Stimulated activated CD8-positive, alpha-beta memory T cell treated with anti-CD3 and anti-CD28 coated beads, Interleukin-15, amount 100 ng/mL, for 4 hours (primary cell): ENCODE data around the gene SMAD4.

Experiments
- DNase-seq, 2 donors: peaks; one replicate each; pipeline ENCODE4 v3.0.0-alpha.2; 2020; ENCODE audit warnings: low read depth in 2 of 2

The SMAD4 gene

DNA sequence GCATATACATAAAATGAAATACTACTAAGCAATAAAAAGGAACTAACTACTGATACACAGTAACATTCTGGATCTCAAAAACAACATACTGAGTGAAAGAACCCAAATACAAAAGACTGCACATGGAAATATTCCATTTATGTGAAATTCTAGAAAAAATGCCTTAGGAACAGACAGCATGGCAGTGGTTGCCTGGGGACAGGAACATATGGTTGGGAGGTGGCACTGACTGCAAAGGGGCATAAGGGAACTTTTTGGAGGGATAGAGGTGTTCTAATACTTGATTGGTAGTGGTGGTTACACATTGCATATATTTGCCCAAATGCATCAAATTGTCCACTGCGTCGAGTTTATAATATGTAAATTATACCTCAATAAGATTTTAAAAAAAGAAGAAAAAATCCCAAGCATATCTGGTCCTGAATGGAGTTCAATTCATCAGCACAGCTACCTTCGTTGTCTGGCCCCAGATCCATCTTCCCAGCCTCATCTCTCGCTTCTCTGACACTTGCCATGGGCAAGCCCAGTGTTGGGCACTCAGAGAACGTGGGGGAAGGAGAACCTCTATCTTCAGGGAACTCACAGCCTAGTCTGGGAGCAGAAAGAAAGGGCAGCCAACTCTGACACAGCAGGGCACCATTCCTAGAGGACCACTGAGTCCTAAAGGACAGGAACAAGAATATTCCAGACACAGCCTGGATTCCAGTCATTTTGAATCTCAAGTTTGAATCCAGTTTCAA lies 8.6 kb upstream of the SMAD4 start:
- DNase-seq = no peak

DNA sequence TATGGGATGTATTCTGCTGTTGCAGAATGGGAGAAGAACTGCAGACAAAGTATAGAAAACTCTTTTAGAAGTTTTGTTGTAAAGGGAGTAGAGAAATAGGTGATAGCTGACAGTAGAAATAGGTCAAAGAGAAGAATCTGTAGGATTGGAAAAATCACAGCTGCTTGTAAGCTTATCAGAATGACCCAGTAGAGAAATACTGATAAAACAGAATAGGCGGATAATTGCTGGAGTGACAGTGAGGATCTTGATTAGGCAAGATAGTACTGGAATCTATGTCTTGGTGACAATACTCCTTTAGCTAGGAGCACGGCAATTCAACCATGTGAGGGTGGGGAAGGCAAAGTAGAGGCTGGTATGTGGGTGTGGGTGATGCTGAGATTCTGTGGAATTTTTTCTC lies 4.5 kb upstream of the SMAD4 start:
- no peak for DNase-seq

- no peak for DNase-seq
These were observed 1.7 kb upstream of the SMAD4 start for GRCh38 chr18:51028201-51028805.

DNA sequence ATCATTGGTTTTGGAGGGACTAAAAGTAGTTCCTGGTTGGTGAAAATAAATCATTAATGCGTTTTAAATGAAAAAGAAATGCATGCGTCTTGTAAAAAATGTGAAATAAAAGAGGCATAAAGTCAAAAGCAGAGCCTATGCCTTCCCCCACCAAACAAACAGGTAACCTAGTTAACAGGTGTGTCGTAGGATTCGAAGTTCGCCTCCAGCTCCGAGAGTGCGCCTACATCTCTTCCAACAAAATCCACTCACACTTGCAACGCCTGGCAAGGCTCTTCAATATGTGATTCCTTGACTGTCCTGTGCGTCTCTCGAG lies 677 bp upstream of the SMAD4 start:
- no peak for DNase-seq

- DNase-seq = peak; percentile 23 to 46
These were observed 685 bp downstream of the SMAD4 start for GRCh38 chr18:51030537-51031258.

DNA sequence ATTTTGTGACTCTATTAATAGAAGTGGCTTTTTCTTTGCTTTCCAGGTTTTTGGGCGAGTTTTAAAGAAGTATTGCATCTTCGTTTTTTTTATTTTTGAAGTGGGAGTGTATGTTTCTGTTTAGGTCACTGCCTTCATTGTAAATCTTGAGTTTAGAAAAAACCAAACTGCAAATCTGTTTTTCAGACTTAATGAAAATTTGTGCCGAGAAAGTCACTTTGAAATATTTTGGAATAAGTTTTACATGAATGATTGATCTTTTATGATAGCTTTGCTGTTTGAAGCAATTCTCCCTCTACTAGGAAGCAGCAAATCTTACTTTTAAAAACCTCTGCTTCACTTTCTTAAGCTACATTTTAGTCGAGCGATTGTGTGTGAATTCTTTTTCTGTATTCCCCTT lies 2.2 kb downstream of the SMAD4 start:
- DNase-seq = no peak

DNA sequence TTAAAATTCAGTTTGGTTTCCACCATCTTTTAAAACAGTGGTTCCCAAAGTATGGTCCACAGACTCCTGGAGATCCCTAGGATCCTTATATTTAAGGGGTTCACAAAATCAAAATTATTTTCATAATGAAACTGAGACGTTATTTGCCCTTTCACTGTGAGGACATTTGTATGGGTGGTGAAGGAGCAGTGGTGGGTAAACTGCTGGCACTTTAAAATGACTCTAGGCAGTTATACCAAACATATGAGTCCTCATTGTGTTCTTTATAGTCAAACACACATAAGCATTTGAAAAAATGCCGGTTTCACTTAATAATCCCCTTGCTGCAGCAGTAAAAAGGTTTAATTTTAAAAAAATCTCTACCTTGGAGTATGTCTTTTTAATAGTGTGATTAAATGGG lies 7.2 kb downstream of the SMAD4 start:
- DNase-seq = no peak

GRCh38 chr18:51038110-51038509 lies 8.1 kb downstream of the SMAD4 start:
- DNase-seq = no peak

- DNase-seq = no peak
These were observed 9.4 kb downstream of the SMAD4 start for GRCh38 chr18:51039138-51040112.

DNA sequence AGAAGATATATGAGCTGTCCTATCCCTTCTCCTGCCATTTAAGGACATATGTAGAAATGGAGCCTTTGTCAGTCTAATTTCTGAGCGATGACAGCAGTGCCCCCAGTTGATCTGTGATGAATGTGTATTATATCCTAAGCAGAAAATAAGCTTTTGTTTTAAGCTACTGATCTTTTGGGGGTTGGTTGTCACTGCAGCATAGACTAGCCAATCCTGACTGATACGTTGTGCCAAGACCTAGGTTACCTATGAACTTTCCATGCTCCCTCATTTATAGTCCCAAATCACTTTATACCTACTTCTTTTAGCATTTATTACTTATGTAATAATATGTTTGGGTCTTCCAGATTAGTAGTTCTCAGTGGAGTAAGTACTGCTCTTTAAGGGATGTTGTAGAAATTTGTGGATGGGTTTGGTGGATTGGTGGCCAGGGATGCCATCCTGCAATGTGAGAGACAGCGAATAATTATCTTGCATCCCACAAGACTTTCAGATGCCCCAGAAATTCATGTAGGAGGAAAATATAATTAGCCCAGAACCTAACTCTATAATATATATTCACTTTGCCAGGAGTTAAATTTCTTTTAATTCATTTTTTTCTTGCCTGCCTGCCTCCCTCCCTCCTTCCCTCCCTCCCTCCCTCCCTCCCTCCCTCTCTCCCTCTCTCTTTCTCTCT lies 11.8 kb downstream of the SMAD4 start:
- DNase-seq = no peak

DNA sequence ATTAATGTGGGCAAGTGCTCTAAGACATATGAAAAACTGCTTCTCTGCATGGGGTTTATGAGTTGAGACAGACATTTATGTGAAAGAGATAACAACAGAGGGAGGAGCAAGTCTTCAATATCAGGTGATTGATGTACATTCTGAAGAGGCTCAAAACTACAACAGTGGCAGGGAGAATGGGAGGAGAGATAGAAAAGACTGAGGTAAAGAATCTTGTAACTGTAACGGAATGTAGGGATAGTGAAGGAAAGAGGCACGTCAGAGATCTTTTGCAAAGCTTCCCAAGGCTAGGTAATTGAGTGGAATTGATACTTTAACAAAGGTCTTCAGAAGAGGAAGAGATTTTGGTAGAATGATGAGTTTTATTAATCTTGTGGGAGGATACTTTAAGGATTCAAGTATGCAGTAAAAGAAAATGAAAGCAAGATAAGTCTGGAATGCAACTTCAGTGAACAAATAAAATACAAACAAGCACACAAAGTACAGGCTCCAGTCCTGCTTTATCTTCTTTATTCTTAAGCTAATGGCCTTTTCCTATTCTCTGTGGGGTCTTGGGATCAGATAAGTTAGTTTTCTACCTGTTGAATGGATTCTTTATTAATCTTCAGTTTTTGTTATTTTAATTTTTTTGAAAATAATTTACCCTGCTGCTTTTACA lies 15.0 kb downstream of the SMAD4 start:
- DNase-seq = no peak

DNA sequence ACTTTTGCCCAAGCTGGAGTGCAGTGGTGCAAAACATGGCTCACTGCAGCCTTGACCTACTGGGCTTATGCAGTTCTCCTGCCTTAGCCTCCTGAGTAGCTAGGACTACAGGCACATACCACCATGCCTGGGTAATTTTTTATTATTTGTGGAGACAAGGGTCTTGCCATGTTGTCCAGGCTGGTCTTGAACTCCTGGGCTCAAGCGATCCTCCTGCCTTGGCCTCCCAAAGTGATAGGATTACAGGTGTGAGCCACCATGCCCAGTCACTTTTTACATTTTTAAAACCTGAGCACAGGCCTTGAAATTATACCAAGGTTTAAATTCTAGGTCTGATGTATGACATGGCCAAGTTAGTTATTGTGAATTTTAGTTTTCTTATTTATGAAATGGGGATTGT lies 18.2 kb downstream of the SMAD4 start:
- no peak for DNase-seq

GRCh38 chr18:51049137-51049536 lies 19.1 kb downstream of the SMAD4 start:
- DNase-seq = no peak

DNA sequence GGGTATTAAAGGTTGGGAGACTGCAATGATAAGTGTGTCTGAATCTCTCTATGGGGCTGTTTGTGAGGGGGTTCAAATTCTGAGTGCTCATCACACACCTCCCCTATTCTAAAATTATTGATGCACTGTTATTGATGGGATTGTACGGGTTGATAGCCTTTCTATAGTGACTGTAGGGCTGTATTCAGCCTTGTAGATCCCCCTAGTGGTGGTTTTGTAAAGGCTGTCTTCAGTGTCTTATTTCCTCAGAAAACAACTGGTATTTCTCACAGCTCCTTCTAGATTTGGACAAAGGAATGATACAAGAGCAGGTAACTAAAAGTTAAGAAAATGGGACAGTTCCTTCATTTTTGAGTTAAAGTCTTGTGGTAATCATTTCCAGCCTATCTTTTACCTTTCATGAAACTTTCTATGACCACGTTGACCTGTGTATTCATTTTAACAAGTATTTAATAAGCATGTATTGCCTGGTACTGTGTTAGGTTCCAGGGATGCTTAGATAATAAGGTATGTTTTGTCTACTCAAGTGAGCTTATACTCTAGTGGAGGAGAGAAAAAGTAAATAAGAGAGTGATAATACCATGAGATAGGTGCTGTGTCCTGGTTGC lies 21.2 kb downstream of the SMAD4 start:
- no peak for DNase-seq

GRCh38 chr18:51053814-51054213 lies 23.8 kb downstream of the SMAD4 start:
- DNase-seq = no peak

GRCh38 chr18:51054764-51055163 lies 24.8 kb downstream of the SMAD4 start:
- DNase-seq = no peak

DNA sequence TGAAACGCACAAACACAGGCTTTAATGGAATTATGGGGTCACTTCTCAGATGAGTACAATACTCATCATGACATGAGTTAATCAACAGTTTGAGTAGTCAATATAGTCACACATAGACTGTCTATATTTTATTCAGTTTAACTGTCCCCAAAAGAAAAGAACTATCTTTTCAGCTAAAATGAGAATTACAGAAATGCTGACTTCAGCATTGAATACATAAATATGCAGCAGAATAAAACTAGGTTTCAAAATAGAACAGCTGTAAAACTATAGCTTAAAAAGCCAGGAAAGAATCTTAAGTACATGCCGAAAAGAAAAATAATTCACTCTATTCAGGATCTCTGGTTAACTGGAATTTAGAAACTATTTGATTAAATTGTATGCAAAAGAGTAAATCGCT lies 30.0 kb downstream of the SMAD4 start:
- DNase-seq = no peak

DNA sequence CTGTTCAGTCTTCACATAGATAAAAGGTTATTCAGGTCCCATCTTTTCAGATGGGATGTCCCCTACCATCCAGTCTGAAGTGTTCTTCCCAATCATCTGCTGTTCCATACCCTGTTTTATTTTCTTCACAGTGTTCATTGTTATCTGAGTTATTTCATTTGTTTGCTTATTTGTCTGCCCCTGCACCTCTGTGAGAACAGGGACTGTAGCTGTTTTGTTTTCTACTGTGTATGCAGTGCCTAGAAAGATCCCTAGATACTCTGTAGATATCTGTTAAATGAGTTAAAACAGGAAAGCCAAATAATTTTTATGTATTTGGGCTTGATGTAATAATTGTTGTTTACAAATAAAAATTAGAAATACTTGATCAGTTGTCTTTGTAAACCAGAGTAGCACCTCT lies 34.2 kb downstream of the SMAD4 start:
- DNase-seq = no peak

DNA sequence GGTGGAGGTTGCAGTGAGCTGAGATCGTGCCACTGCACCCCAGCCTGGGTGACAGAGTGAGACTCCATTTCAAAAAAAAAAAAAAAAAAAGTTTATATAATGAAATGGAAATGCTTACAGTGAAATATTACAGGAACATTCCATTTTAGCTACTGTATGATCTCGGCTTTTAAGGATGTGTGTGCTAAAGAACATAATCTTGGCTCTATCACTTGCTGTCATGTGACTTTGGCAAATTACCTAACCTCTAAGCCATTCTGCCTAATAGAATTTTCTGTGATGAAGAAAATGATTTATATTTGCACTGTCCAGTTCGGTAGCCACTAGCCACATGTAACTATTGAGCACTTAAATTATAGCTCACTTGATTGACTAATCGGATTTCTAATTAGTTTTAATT lies 36.3 kb downstream of the SMAD4 start:
- no peak for DNase-seq

DNA sequence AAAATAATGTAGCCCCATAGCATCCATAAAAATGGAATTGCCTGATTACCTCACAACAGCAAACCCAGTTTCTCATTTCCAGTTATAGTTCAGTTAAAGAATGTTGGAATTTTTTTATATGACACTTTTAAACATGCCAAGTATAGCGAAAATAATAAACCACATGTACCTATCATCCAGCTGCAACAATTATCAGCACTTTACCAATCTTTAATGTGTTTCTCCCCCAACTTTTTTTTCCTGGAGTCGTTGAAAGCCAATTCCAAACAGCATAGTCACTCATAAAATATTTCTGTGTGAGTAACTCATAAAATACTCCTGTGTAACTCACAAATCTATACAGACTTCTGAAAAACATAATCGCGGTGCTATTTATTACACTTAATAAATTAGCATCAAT lies 38.1 kb downstream of the SMAD4 start:
- DNase-seq = no peak

DNA sequence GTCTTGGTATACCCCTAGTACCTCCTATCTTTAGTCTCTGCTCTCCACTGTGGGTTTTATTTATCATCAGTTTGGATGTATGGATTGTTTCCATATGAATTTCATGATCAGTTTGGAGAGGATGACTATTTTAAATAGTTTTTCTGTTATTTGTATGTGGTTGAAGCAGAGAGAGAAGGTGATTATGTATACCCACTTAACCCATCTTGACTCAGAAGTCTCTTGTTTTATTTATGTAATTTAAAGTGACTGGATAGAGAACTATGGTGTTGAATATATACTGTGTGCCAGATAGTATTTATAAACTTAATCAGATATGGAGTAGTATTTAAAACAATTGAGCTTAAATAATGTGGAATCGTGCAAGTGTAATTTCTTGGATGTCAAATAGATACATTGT lies 39.9 kb downstream of the SMAD4 start:
- no peak for DNase-seq
